SK-N-SH (cell line): ENCODE results near the gene WIPF2. TPM values are rescaled to one million over a fixed set of nuclear protein-coding genes. Genes with fewer than 3 reads are reported as not detected.

ENCODE experiments used
- CTCF ChIA-PET: fragments of 300-600, 350-600 bp; formaldehyde crosslinking; extraction: SDS; loops from one replicate; lab custom pipeline; 2021; lab: Yijun Ruan, JAX
- POLR2A ChIA-PET: fragments of 350-600 bp; sonication (Branson Sonifier 250); formaldehyde crosslinking; extraction: SDS; loops from one replicate; lab custom pipeline; 2020; ENCODE audit warnings: antibody characterized with exemption, inconsistent platforms; lab: Yijun Ruan, JAX
- DNase-seq: peaks from one replicate; pipeline ENCODE4 v3.0.0; 2012
- H2AFZ ChIP-seq: fragments of 200-600 bp; sonication (generic); 2 replicates; pipeline ENCODE4 v1.8.1; 2016; ENCODE audit warnings: antibody characterized with exemption, mild to moderate bottlenecking, low read depth
- H3F3A ChIP-seq: fragments of 200-600 bp; sonication (generic); replicated peaks from 2 replicates; pipeline ENCODE3; 2016; ENCODE audit warnings: antibody characterized with exemption, mild to moderate bottlenecking; ENCODE audit not compliant: insufficient read depth
- H3K27ac ChIP-seq, 2 experiments: fragments of 200-500 bp in 1 of 2; fragments of 200-600 bp in 1 of 2; sonication (Bioruptor generic) in 1 of 2; sonication (generic), shearing (Covaris generic) in 1 of 2; 2 replicates each; pipeline versions ENCODE4 v1.5.1 to v1.6.1; 2014 to 2016; ENCODE audit warnings: low read depth in 2 of 2, inconsistent platforms in 1 of 2, low read length in 1 of 2, mild to moderate bottlenecking in 1 of 2, mixed read lengths in 1 of 2
- H3K27me3 ChIP-seq: fragments of 200-600 bp; sonication (generic), shearing (Covaris generic); 2 replicates; pipeline ENCODE4 v1.6.1; 2016; ENCODE audit warnings: mixed run types; ENCODE audit not compliant: insufficient read depth
- H3K36me3 ChIP-seq, 2 experiments: fragments of 200-500 bp in 1 of 2; fragments of 200-600 bp in 1 of 2; sonication (Bioruptor generic) in 1 of 2; sonication (generic) in 1 of 2; replicated peaks in 1 of 2; 2 replicates each; pipeline versions ENCODE3 to v1.5.1; 2014 to 2016; ENCODE audit warnings: low read length in 1 of 2, mild to moderate bottlenecking in 1 of 2; ENCODE audit not compliant: insufficient read depth in 2 of 2, control insufficient read depth in 1 of 2
- H3K4me1 ChIP-seq, 2 experiments: fragments of 200-500 bp in 1 of 2; fragments of 200-600 bp in 1 of 2; sonication (Bioruptor generic) in 1 of 2; sonication (generic), shearing (Covaris generic) in 1 of 2; 2 replicates each; pipeline versions ENCODE4 v1.5.1 to v1.6.1; 2014 to 2016; ENCODE audit warnings: low read depth in 1 of 2, low read length in 1 of 2, mixed run types in 1 of 2; ENCODE audit not compliant: insufficient read depth in 2 of 2, control insufficient read depth in 1 of 2
- H3K4me2 ChIP-seq: fragments of 200-600 bp; sonication (generic), shearing (Covaris generic); 2 replicates; pipeline ENCODE4 v1.6.1; 2017; ENCODE audit warnings: mixed run types
- H3K4me3 ChIP-seq, 2 experiments: fragments of 200-500 bp in 1 of 2; fragments of 200-600 bp in 1 of 2; sonication (Bioruptor generic) in 1 of 2; sonication (generic), shearing (Covaris generic) in 1 of 2; 2 replicates each; pipeline versions ENCODE4 v1.5.1 to v1.8.1; 2014 to 2016; ENCODE audit warnings: low read depth in 2 of 2, inconsistent platforms in 1 of 2, low read length in 1 of 2, mild to moderate bottlenecking in 1 of 2, mixed read lengths in 1 of 2, moderate library complexity in 1 of 2
- H3K79me2 ChIP-seq: fragments of 200-600 bp; sonication (generic); 2 replicates; pipeline ENCODE4 v1.8.1; 2017; ENCODE audit warnings: mild to moderate bottlenecking; ENCODE audit not compliant: insufficient read depth
- H3K9ac ChIP-seq: fragments of 200-600 bp; sonication (generic); 2 replicates; pipeline ENCODE4 v1.6.1; 2017; ENCODE audit warnings: mixed run types
- H3K9me2 ChIP-seq: fragments of 200-600 bp; sonication (generic); 2 replicates; pipeline ENCODE4 v1.6.1; 2017; ENCODE audit warnings: mixed run types
- H3K9me3 ChIP-seq: fragments of 200-600 bp; sonication (generic); 2 replicates; pipeline ENCODE4 v1.6.1; 2017; ENCODE audit warnings: mixed run types, mild to moderate bottlenecking, moderate library complexity
- H4K20me1 ChIP-seq: fragments of 200-600 bp; sonication (generic); 2 replicates; pipeline ENCODE4 v1.6.1; 2017; ENCODE audit warnings: mild to moderate bottlenecking, mixed run types; ENCODE audit not compliant: insufficient read depth
- ELF1 ChIP-seq: IDR thresholded peaks from 2 replicates; pipeline ENCODE4 v1.4.0; 2012
- EP300 ChIP-seq, 2 experiments: IDR thresholded peaks; 2 replicates each; pipeline versions ENCODE4 v1.4.0 to v1.6.1; 2012; ENCODE audit warnings: borderline replicate concordance in 1 of 2, low read depth in 1 of 2, low read length in 1 of 2
- FOSL2 ChIP-seq: IDR thresholded peaks from 2 replicates; pipeline ENCODE4 v1.4.0; 2012; ENCODE audit warnings: low read depth, mild to moderate bottlenecking, moderate library complexity, borderline replicate concordance
- FOXJ3 ChIP-seq: sonication (generic); formaldehyde crosslinking; IDR thresholded peaks from 2 replicates; pipeline ENCODE4 v1.5.1; 2020; ENCODE audit warnings: mild to moderate bottlenecking, missing genetic modification reagents
- GABPA ChIP-seq: IDR thresholded peaks from 2 replicates; pipeline ENCODE4 v1.4.0; 2012; ENCODE audit warnings: low read depth, mild to moderate bottlenecking
- IRF3 ChIP-seq: fragments of 150-350 bp; IDR thresholded peaks from 2 replicates; pipeline ENCODE4 v1.6.1; 2016; ENCODE audit warnings: mild to moderate bottlenecking, low read depth, low read length
- JUND ChIP-seq: IDR thresholded peaks from 2 replicates; pipeline ENCODE4 v1.4.0; 2012
- NFIC ChIP-seq: IDR thresholded peaks from 2 replicates; pipeline ENCODE4 v1.4.0; 2012; ENCODE audit warnings: borderline replicate concordance
- POLR2AphosphoS5 ChIP-seq: IDR thresholded peaks from 2 replicates; pipeline ENCODE4 v1.6.1; 2012; ENCODE audit warnings: low read depth, low read length
- RAD21 ChIP-seq: IDR thresholded peaks from 2 replicates; pipeline ENCODE4 v1.6.1; 2012; ENCODE audit warnings: mild to moderate bottlenecking, low read length
- RFX5 ChIP-seq: IDR thresholded peaks from 2 replicates; pipeline ENCODE4 v1.6.1; 2012; ENCODE audit warnings: mild to moderate bottlenecking, improper control_type of control experiment, low read length
- RXRA ChIP-seq: IDR thresholded peaks from 2 replicates; pipeline ENCODE4 v1.4.0; 2012; ENCODE audit warnings: low read depth, mild to moderate bottlenecking, borderline replicate concordance
- SMC3 ChIP-seq: IDR thresholded peaks from 2 replicates; pipeline ENCODE4 v1.6.1; 2012; ENCODE audit warnings: low read depth, low read length, improper control_type of control experiment
- TAF1 ChIP-seq: IDR thresholded peaks from 2 replicates; pipeline ENCODE4 v1.6.1; 2012; ENCODE audit warnings: low read depth, mild to moderate bottlenecking, low read length, moderate library complexity, borderline replicate concordance
- TCF12 ChIP-seq: IDR thresholded peaks from 2 replicates; pipeline ENCODE4 v1.4.0; 2012
- TEAD4 ChIP-seq: IDR thresholded peaks from 2 replicates; pipeline ENCODE4 v1.4.0; 2012; ENCODE audit warnings: mild to moderate bottlenecking, borderline replicate concordance; ENCODE audit not compliant: insufficient read depth
- WGBS: methylation state at CpG from one replicate; pipeline ENCODE4 v1.1.6; 2017; ENCODE audit warnings: low lambda C conversion rate; 5-methylcytosine and 5-hydroxymethylcytosine counted together
- polyA plus RNA-seq, 3 experiments: library from polyadenylated mRNA; depleted of rRNA; stranded (reverse); fragments of >200 nt; gene quantifications; 2 replicates each; pipeline ENCODE4 v1.2.3, GENCODE V29; 2012
- TF ChIP-seq, protein P1 (sequence below): IDR thresholded peaks from 2 replicates; pipeline ENCODE4 v1.6.1; 2012; ENCODE audit warnings: mild to moderate bottlenecking, low read depth, low read length, moderate library complexity
- TF ChIP-seq, protein P2 (sequence below): fragments of 150-350 bp; IDR thresholded peaks from 2 replicates; pipeline ENCODE4 v1.6.1; 2017; ENCODE audit warnings: antibody characterized with exemption, low read length, low read depth, borderline replicate concordance

The WIPF2 gene
- polyA plus RNA-seq, 1 of the 3 experiments (the other 2 are of a cell fraction) = 6.8 TPM

DNA sequence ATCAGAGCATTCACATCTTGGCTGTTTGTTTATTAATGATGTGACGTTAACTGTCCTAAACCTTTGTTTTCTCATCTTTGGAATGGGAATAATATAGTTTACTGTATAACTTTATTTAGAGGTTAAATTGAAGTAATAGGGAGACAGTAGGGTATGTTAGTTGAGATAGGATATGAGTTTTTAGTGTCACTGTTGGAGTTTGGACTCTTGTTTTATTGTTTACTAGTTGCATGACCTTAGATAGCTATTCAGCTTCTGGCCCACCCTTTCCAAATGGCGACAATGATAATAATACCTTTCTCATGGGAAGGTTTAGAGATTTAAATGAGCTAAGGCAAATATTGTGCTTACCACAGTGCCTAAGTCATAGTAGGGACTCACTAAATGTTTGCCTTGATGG, 40.4 kb downstream of the WIPF2 start:
- H2AFZ ChIP-seq = no peak overlapping the region
- peaks cover 53% of the 10 kb centered on the region for H3K79me2 ChIP-seq
- ChIA-PET CTCF (interaction anchor here (0.9 to 1.5 kb wide), 2 partner anchors 11 to 68 kb away, joined by 3 read pairs; no protein-coding TSS in a partner anchor), POLR2A (interaction anchor here (1.4 kb wide), 1 partner anchor 41 kb away, joined by 3 read pairs; the partner anchor contains the start of gene WIPF2)
- WGBS = 93% methylated on average over 2 of the region's 2 CpGs
- DNase-seq = no peak
- no peak overlapping the region for H3K9ac ChIP-seq
- TF ChIP-seq RFX5 (no peak), FOXJ3 (CRISPR knock-in tag) (no peak), TEAD4 (no peak), RAD21 (no peak), SMC3 (no peak), IRF3 (no peak), EP300 (IDR thresholded peaks at IDR 0.05; ENCODE audit: borderline replicate concordance in 1 of 2, low read depth in 1 of 2, low read length in 1 of 2) (no peak), FOSL2 (no peak), ELF1 (no peak), JUND (no peak), GABPA (no peak), NFIC (no peak), RXRA (no peak), TCF12 (no peak), POLR2AphosphoS5 (no peak), TAF1 (no peak)
- TF ChIP-seq, protein P1, sequence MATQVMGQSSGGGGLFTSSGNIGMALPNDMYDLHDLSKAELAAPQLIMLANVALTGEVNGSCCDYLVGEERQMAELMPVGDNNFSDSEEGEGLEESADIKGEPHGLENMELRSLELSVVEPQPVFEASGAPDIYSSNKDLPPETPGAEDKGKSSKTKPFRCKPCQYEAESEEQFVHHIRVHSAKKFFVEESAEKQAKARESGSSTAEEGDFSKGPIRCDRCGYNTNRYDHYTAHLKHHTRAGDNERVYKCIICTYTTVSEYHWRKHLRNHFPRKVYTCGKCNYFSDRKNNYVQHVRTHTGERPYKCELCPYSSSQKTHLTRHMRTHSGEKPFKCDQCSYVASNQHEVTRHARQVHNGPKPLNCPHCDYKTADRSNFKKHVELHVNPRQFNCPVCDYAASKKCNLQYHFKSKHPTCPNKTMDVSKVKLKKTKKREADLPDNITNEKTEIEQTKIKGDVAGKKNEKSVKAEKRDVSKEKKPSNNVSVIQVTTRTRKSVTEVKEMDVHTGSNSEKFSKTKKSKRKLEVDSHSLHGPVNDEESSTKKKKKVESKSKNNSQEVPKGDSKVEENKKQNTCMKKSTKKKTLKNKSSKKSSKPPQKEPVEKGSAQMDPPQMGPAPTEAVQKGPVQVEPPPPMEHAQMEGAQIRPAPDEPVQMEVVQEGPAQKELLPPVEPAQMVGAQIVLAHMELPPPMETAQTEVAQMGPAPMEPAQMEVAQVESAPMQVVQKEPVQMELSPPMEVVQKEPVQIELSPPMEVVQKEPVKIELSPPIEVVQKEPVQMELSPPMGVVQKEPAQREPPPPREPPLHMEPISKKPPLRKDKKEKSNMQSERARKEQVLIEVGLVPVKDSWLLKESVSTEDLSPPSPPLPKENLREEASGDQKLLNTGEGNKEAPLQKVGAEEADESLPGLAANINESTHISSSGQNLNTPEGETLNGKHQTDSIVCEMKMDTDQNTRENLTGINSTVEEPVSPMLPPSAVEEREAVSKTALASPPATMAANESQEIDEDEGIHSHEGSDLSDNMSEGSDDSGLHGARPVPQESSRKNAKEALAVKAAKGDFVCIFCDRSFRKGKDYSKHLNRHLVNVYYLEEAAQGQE = no peak
- TF ChIP-seq, protein P2, sequence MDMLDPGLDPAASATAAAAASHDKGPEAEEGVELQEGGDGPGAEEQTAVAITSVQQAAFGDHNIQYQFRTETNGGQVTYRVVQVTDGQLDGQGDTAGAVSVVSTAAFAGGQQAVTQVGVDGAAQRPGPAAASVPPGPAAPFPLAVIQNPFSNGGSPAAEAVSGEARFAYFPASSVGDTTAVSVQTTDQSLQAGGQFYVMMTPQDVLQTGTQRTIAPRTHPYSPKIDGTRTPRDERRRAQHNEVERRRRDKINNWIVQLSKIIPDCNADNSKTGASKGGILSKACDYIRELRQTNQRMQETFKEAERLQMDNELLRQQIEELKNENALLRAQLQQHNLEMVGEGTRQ = no peak
- H3K27me3 ChIP-seq = no peaks in the 10 kb centered on the region
- no peak overlapping the region for H3K27ac ChIP-seq
- H3K4me2 ChIP-seq = no peak overlapping the region
- H3K4me3 ChIP-seq = no peak overlapping the region
- no peaks in the 10 kb centered on the region for H3K9me2 ChIP-seq
- H3K9me3 ChIP-seq = no peaks in the 10 kb centered on the region
- H3K4me1 ChIP-seq = no peaks in the 10 kb centered on the region
- 0 out of 2 replicates have a peak, but pooled peaks cover 4% of the 10 kb centered on the region for H4K20me1 ChIP-seq
- H3K36me3 ChIP-seq = peaks cover 13 to 40% of the 10 kb centered on the region in 2 experiments
- H3F3A ChIP-seq = peaks cover 4% of the 10 kb centered on the region
